HG02981 (cell line): Measurements from ENCODE around the gene MUC5AC.
"Not testable (repeated sequence)": the region's sequence is repeated elsewhere in the genome, so short reads cannot be mapped to it uniquely, and the experiment has no call there.

ENCODE experiments used
- ATAC-seq: cut with Tn5 transposase; IDR thresholded peaks from one replicate; pipeline ENCODE4 v1.9.1; 2021; ENCODE audit warnings: mild to moderate bottlenecking, moderate library complexity; ENCODE audit not compliant: unreplicated experiment

MUC5AC gene

DNA sequence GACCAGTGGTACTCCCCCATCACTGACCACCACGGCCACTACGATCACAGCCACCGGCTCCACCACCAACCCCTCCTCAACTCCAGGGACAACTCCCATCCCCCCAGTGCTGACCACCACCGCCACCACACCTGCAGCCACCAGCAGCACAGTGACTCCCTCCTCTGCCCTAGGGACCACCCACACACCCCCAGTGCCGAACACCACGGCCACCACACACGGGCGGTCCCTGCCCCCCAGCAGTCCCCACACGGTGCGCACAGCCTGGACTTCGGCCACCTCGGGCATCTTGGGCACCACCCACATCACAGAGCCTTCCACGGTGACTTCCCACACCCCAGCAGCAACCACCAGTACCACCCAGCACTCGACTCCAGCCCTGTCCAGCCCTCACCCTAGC lies 89.3 kb downstream of the MUC5AC start:
- not testable (repeated sequence) for ATAC-seq

DNA sequence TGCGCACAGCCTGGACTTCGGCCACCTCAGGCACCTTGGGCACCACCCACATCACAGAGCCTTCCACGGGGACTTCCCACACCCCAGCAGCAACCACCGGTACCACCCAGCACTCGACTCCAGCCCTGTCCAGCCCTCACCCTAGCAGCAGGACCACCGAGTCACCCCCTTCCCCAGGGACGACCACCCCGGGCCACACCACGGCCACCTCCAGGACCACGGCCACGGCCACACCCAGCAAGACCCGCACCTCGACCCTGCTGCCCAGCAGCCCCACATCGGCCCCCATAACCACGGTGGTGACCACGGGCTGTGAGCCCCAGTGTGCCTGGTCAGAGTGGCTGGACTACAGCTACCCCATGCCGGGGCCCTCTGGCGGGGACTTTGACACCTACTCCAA lies 91.2 kb downstream of the MUC5AC start:
- ATAC-seq, result not testable (repeated sequence)

DNA sequence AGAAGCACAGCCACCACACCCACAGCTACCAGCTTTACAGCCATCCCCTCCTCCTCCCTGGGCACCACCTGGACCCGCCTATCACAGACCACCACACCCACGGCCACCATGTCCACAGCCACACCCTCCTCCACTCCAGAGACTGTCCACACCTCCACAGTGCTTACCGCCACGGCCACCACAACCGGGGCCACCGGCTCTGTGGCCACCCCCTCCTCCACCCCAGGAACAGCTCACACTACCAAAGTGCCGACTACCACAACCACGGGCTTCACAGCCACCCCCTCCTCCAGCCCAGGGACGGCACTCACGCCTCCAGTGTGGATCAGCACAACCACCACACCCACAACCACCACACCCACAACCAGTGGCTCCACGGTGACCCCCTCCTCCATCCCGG lies 92.7 kb downstream of the MUC5AC start:
- ATAC-seq, result not testable (repeated sequence)
